DMS79 treated with DMSO at 0.1 percent for 48 hours (cell line): ENCODE results near the gene RTN1.
A peak's percentile ranks its signal among the peaks of the same experiment; 100 is the strongest.

Experiments used
- DNase-seq: peaks from one replicate; lab custom pipeline; 2025; lab: John Stamatoyannopoulos, UW

RTN1 gene

DNA sequence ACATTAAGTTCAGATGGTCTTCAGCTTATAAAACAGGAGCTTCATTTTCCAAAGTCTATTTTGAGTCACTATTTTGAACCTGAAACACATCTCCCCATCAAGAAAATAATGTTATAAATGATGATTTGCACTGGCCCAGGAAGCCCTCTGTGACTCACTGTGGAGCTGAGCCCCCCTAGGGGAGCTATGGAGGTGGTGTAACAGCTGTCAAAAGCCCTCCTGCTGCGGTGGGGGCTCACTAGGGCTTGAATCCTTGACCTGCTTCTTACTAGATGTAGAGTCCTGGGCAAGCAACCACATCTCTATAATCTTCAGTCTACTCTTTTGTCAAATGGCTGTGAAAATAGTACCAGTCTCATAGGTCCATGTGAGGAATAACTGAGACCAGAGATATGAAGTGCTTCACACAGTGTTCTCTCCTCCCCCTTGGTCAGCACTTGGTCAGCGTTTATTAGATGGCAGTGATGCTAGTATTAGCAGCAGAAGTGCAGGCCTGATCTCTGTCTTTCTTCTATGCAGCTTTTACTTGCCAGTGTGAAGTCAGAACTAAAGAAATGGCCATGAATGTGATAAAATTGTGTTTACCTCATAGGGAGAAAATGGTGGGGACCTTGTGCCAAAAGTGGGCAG lies 83.4 kb downstream of the RTN1 start:
- no peak for DNase-seq

DNA sequence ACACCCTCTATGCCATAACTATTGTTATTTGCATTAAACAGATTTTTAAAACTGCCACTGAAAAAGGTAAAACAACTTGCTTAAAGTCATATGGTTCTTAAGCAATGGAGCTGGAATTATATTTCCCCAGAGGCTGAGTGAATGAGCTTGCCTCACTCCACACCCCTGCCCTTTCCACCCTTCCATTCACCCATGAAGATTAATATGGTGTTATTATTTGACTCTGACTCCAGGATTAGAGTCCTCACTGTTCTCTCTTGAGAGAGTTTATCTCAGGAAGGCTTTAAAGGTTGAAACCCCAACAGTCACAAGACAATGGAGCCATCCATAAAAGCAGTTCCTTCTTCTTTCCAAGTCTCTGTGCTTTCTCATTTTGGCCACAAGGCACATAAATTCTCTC lies 84.9 kb downstream of the RTN1 start:
- no peak for DNase-seq

GRCh38 chr14:59782760-59783159 lies 87.8 kb downstream of the RTN1 start:
- no peak for DNase-seq

GRCh38 chr14:59777006-59777579 lies 93.5 kb downstream of the RTN1 start:
- no peak for DNase-seq

DNA sequence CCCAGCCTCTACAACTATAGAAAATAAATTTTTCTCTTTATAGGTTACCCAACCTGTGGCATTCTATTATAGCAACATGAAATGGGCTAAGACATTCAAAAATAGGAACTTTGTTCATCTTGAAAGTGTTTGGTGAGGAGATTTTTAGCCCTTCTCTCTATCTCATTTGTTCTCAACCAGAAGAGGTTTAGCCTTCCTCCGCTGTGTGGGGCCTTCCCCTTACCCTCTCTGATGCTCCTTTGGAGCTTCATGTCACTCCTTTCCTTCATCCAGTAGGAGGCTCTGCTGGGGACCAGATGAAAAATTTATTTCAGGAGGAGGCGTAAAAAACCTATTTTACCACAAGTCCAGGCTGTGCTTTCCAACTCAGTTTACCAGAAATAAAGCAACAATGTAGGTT lies 94.1 kb downstream of the RTN1 start:
- no peak for DNase-seq

GRCh38 chr14:59772233-59772632 lies 98.3 kb downstream of the RTN1 start:
- DNase-seq: no peak

DNA sequence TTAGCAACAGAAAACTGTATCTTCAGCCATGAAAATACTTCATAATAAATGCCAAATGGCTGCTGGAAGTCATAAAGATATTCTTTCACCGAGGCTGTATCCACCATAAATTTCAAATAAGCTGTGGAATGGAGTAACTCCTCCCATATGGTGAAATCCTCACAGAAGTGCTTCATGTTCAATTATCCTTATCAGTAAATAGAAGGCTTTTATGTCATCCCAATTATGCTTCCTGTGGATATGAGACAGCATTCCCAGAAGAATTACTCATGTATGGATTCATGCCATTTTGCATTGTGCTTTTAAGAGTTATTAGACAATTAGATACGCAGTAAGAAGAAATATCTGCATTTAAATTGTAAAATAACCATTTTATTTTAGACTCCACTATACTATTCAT lies 99.0 kb downstream of the RTN1 start:
- DNase-seq: peak; percentile 48

DNA sequence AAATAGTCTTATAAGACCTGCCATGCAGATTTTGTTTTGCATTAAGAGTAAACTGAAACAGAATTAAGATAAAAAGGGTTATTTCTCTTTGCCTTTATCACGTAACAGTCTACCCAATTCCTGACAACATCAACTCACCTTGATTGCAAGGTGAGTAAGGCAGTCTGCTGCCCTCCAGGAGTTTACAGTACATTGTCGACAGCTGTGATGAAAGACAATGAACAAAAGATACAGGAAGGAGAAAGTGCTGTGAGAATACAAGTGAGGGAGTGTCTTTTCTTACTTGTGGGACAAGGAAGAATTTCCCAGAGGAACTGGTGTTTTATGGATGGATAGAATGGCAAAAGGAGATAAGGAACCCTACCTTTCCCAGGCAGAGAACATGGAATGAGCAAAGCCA lies 101.0 kb downstream of the RTN1 start:
- DNase-seq: no peak

DNA sequence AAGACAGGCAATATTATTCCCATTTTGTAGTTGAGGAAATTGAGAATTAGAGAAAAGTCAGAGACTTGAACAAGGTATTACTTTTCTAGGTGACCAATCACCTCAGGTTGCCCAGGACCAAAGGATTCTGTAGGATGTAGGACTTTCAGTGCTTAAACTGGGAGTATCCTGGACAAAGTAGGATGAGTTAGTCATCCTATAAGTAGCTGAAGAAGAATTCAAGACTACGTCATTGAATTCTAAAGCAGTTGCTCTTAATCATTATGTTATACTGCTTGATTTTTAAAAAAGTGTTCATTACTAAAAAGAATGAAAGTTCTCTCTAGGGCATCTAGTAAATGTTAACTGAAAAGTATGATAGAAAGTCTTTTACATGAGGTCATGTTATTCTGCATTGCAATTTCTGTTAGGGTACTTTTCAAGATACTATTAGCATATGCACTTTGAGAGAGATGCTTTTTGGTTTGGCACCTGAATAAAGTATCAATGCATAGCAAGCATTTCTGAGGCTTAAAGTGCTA lies 101.7 kb downstream of the RTN1 start:
- DNase-seq: no peak

DNA sequence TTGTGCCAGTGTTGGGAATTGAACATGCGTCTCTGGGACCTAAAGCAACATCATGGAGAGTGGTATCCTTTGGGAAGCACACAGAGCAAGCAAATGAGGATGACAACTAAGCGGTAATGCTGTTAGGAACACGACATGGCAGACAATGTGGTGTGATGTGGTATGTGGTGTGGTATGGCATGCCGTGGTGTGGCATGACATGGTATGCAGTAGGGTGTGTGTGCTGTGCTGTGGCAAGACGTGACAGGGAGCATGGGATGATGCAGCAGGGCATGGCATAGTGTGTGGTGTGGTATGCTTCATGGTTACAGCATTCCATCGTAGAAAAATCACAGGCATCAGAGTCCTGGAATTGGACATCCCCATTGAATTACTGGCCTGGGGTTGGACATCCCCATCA lies 108.7 kb downstream of the RTN1 start:
- DNase-seq: no peak

DNA sequence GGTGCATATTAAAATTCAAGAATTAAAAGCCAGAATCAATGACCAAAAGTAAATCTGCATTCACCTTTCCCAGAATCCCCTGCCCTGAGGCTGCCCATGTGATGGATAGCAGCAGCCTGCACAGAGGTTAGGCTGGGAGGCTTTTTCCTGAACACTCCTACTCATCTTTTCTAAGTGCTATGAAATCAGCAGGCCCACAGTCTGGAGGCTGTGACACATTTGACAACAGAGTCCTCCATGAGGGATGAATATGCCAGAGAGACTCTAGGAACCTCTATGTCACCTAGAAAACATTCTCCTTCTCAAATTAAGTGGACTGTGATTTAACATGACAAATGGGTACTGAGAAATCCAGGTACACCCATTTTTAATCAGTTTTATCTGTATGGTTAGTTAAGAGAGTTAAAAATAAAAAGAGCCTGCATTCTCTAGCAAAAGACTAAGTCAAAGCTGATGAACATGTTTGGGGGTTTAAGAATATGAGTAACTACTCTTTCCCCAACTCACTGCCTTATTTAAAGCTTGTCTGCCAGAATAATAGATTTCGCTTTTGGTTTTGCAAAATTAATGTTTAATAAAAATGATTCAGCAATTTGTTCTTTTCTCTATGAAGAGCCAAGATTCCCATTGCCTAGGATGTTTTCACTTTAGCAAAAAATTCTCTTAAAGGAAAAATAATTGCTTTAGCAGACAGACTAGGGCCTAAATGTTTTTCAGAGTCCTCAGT lies 115.0 kb downstream of the RTN1 start:
- DNase-seq: no peak

- DNase-seq: no peak
Measured at GRCh38 chr14:59754256-59754655, 116.3 kb downstream of the RTN1 start.

DNA sequence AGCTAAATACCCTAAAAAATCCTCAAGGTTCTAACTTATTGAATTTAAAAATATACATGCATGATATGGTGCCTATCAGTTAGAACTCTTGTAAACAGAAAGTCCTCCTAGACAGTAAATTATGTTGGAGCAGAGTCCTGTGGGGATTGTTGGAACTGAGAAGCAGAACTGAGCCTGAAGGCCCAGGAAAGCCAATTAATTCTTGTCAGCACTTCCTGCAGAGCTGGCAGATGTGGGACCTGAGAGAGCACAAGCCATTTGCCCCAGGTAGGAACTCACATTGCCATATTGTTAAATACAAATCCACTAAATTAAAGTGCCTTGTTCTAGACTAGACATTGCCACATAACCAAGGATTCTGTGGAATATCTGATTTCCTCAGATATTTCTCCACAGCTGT lies 117.1 kb downstream of the RTN1 start:
- no peak for DNase-seq

GRCh38 chr14:59751578-59751977 lies 119.0 kb downstream of the RTN1 start:
- no peak for DNase-seq

DNA sequence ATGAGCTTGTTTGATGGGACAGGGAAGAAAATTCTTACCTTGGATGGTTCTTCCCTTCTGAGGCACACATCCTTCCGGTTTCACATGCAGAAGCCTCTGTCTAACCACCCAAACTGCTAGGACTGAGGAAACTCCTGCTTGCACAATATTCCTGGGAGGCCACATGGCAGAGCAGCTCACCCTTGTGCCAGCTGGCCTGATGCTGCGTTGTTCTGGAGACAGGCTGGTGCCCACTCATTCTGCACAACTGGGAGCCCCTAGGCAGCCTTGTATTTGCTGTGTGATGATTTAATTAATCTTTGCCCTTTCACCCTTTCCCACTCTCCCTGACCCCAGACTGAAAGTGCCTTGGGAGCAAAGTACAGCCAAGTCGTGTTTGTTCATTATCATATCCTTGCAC lies 130.8 kb downstream of the RTN1 start:
- no peak for DNase-seq

DNA sequence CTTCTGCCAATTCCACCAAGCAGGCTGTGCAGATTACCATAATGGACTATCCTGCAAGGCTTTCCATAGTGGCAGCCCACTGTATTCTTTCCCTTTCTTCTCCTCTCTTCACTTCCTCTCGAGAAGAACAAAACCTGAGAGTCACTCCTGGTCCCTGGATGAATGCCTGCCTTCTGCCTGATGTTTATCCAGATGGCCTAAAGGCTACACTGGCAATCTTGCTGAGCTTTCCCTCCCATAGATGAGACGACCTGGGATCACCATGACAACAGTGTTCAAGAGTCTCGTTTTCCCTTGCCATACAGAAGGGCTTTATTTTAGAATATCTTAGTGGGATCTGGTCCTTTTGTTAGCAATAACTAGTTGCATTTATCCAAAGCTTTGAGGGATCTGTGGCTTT lies 142.3 kb downstream of the RTN1 start:
- peak; percentile 37 for DNase-seq

DNA sequence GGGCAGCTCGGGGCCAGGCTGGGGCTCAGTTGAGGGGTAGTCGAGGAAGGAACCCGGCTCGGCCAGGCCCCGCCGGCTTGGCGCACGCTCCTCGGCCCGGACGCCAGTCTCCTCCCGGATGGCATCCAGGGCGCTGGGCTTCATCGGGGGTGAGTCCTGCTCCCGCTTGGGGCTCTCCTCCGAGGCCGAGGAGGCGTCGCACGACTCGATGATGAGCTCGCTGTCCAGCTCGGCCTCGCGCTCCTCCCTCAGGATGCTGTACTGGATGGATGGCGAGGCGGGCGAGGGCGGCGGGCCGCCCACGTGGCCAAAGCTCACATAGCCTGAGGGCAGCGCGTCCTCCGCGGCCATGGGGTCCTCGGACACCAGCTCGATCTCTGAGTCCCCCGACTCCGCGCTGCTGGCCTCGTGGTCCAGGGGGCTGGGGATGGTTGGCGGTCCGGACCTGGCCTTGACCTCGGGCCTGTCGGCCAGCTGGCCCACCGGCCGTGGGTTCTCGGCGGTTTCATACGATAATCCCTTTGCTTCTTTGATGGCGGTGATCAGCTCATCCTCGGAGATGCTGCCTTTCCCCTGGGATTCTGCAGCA lies 143.4 kb downstream of the RTN1 start:
- DNase-seq: no peak

GRCh38 chr14:59711080-59711479 lies 159.5 kb downstream of the RTN1 start:
- no peak for DNase-seq

GRCh38 chr14:59707778-59708561 lies 162.6 kb downstream of the RTN1 start:
- no peak for DNase-seq

GRCh38 chr14:59705866-59706265 lies 164.7 kb downstream of the RTN1 start:
- no peak for DNase-seq

- DNase-seq: no peak
Measured at GRCh38 chr14:59705245-59705644, 165.3 kb downstream of the RTN1 start.

DNA sequence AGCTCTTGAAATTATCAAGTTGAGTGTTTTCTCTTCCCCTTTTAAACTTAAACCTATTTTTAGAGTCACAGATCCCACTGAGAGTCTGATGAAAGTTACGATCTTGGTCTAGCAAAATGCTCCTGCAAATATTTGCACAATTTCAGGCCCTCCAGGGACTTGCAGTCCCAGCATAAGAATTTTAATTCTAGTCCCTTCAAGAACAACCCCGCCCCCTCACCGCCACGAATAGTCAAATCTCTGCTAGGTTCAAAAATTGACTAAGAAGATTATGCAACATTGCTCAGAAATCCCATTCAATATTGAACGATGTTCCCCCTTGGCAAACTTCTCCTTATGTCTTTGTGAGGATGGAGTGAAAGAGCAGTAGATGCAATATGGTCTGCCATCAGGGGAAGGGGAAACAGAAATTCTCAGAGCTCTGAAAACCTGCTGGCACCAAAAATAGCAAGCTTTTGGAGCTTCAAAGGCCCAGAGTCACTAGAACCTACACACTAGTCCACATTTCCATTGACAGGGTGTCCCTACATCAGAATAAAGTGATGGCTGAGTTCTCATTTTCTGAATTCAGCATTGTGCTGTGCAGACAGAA lies 166.4 kb downstream of the RTN1 start:
- no peak for DNase-seq
